Activated CD4-positive, CD25-positive, alpha-beta regulatory T cell treated with anti-CD3 and anti-CD28 coated beads, Interleukin-2, amount 50 U/mL, for 16 hours (primary cell): ENCODE measurements around the gene COL20A1.

Source experiments
- DNase-seq: peaks from one replicate; pipeline ENCODE4 v3.0.0-alpha.2; 2020; ENCODE audit warnings: low read depth, low spot score

Gene COL20A1

GRCh38 chr20:63319164-63320040 lies 26.4 kb downstream of the COL20A1 start:
- DNase-seq = no peak

GRCh38 chr20:63320041-63320511 lies 27.1 kb downstream of the COL20A1 start:
- DNase-seq = no peak

GRCh38 chr20:63320616-63321147 lies 27.7 kb downstream of the COL20A1 start:
- DNase-seq = no peak

GRCh38 chr20:63321148-63321831 lies 28.3 kb downstream of the COL20A1 start:
- no peak for DNase-seq

- DNase-seq = no peak
Measured at GRCh38 chr20:63322146-63322932, 29.4 kb downstream of the COL20A1 start.

GRCh38 chr20:63322933-63323273 lies 29.9 kb downstream of the COL20A1 start:
- DNase-seq = no peak

- DNase-seq = no peak
Measured at GRCh38 chr20:63323357-63323981, 30.5 kb downstream of the COL20A1 start.

- no peak for DNase-seq
Measured at GRCh38 chr20:63325021-63325471, 32.1 kb downstream of the COL20A1 start.

- DNase-seq = no peak
Measured at GRCh38 chr20:63325554-63326313, 32.7 kb downstream of the COL20A1 start.

GRCh38 chr20:63326314-63327230 lies 33.6 kb downstream of the COL20A1 start:
- DNase-seq = no peak

GRCh38 chr20:63327231-63327745 lies 34.3 kb downstream of the COL20A1 start:
- DNase-seq = no peak

GRCh38 chr20:63328026-63328700 lies 35.2 kb downstream of the COL20A1 start:
- no peak for DNase-seq

GRCh38 chr20:63328718-63329275 lies 35.8 kb downstream of the COL20A1 start:
- DNase-seq = no peak

GRCh38 chr20:63329331-63330083 lies 36.5 kb downstream of the COL20A1 start:
- no peak for DNase-seq

- DNase-seq = no peak
Measured at GRCh38 chr20:63330084-63330760, 37.2 kb downstream of the COL20A1 start.

- no peak for DNase-seq
Measured at GRCh38 chr20:63330940-63331339, 38.0 kb downstream of the COL20A1 start.
